Effector memory CD4-positive, alpha-beta T cell (primary cell): ENCODE data around the gene TRIP12.
A peak's percentile ranks its signal among the peaks of the same experiment; 100 is the strongest.
"Not testable (repeated sequence)": the region's sequence is repeated elsewhere in the genome, so short reads cannot be mapped to it uniquely, and the experiment has no call there.

Source experiments
- DNase-seq, 3 donors: peaks; one replicate each; pipeline ENCODE4 v3.0.0-alpha.2; 2020
- H3K27ac ChIP-seq: 2 replicates; pipeline ENCODE4 v1.7.0; 2013; ENCODE audit warnings: mild to moderate bottlenecking, low read length, moderate library complexity; ENCODE audit not compliant: insufficient read depth, poor library complexity, severe bottlenecking
- H3K27me3 ChIP-seq: replicated peaks from 2 replicates; pipeline ENCODE4 v1.7.0; 2013; ENCODE audit warnings: mild to moderate bottlenecking, low read length; ENCODE audit not compliant: insufficient read depth, control insufficient read depth, poor library complexity, severe bottlenecking
- H3K36me3 ChIP-seq: 2 replicates; pipeline ENCODE4 v1.7.0; 2013; ENCODE audit warnings: mild to moderate bottlenecking, low read length, moderate library complexity; ENCODE audit not compliant: control insufficient read depth, insufficient read depth
- H3K4me1 ChIP-seq: 2 replicates; pipeline ENCODE4 v1.7.0; 2013; ENCODE audit warnings: low read length, mild to moderate bottlenecking; ENCODE audit not compliant: control insufficient read depth, insufficient read depth, poor library complexity, severe bottlenecking
- H3K4me3 ChIP-seq: 2 replicates; pipeline ENCODE4 v1.7.0; 2013; ENCODE audit warnings: low read length, low read depth, mild to moderate bottlenecking; ENCODE audit not compliant: insufficient read depth, poor library complexity, severe bottlenecking
- H3K9me3 ChIP-seq: 2 replicates; pipeline ENCODE4 v1.7.0; 2013; ENCODE audit warnings: mild to moderate bottlenecking, low read length, moderate library complexity; ENCODE audit not compliant: control insufficient read depth

TRIP12 gene

GRCh38 chr2:229815342-229815741 lies 106.5 kb downstream of the TRIP12 start:
- no peak overlapping the region for H3K27ac ChIP-seq
- no peak for DNase-seq
- H3K27me3 ChIP-seq = no peaks in the 10 kb centered on the region
- no peaks in the 10 kb centered on the region for H3K9me3 ChIP-seq
- H3K36me3 ChIP-seq = peaks cover 43% of the 10 kb centered on the region
- no peak overlapping the region for H3K4me3 ChIP-seq
- no peaks in the 10 kb centered on the region for H3K4me1 ChIP-seq

- H3K27me3 ChIP-seq = no peaks in the 10 kb centered on the region
- H3K9me3 ChIP-seq = no peaks in the 10 kb centered on the region
- no peak for DNase-seq
- H3K4me3 ChIP-seq = no peak overlapping the region
- H3K4me1 ChIP-seq = no peaks in the 10 kb centered on the region
- H3K27ac ChIP-seq = no peak overlapping the region
- peaks cover 57% of the 10 kb centered on the region for H3K36me3 ChIP-seq
Measured at GRCh38 chr2:229810786-229811185, 111.0 kb downstream of the TRIP12 start.

GRCh38 chr2:229805559-229805958 lies 116.2 kb downstream of the TRIP12 start:
- no peak overlapping the region for H3K27ac ChIP-seq
- H3K4me3 ChIP-seq = no peak overlapping the region
- no peaks in the 10 kb centered on the region for H3K9me3 ChIP-seq
- no peaks in the 10 kb centered on the region for H3K27me3 ChIP-seq
- no peaks in the 10 kb centered on the region for H3K4me1 ChIP-seq
- H3K36me3 ChIP-seq = peaks cover 62% of the 10 kb centered on the region
- no peak for DNase-seq

- no peak for DNase-seq
- peaks cover 67% of the 10 kb centered on the region for H3K36me3 ChIP-seq
- no peaks in the 10 kb centered on the region for H3K4me1 ChIP-seq
- no peak overlapping the region for H3K4me3 ChIP-seq
- H3K27ac ChIP-seq = no peak overlapping the region
- H3K27me3 ChIP-seq = no peaks in the 10 kb centered on the region
- no peaks in the 10 kb centered on the region for H3K9me3 ChIP-seq
Measured at GRCh38 chr2:229802785-229803184, 119.0 kb downstream of the TRIP12 start.

- no peaks in the 10 kb centered on the region for H3K27me3 ChIP-seq
- no peak overlapping the region for H3K27ac ChIP-seq
- peaks cover 70% of the 10 kb centered on the region for H3K36me3 ChIP-seq
- H3K9me3 ChIP-seq = no peaks in the 10 kb centered on the region
- DNase-seq = peak; percentile 26 to 48 (median 35)
- no peak overlapping the region for H3K4me3 ChIP-seq
- H3K4me1 ChIP-seq = no peaks in the 10 kb centered on the region
Measured at GRCh38 chr2:229800997-229801754, 120.6 kb downstream of the TRIP12 start.

- Histone ChIP-seq H3K27ac (no peak overlapping the region), H3K36me3 (peaks cover 79% of the 10 kb centered on the region), H3K9me3 (no peaks in the 10 kb centered on the region), H3K4me3 (no peak overlapping the region), H3K27me3 (no peaks in the 10 kb centered on the region), H3K4me1 (no peaks in the 10 kb centered on the region)
- DNase-seq = no peak
Measured at GRCh38 chr2:229798446-229799155, 123.2 kb downstream of the TRIP12 start.

- no peaks in the 10 kb centered on the region for H3K9me3 ChIP-seq
- H3K36me3 ChIP-seq = peaks cover 86% of the 10 kb centered on the region
- no peak overlapping the region for H3K27ac ChIP-seq
- H3K27me3 ChIP-seq = no peaks in the 10 kb centered on the region
- DNase-seq = no peak
- H3K4me1 ChIP-seq = no peaks in the 10 kb centered on the region
- H3K4me3 ChIP-seq = no peak overlapping the region
Measured at GRCh38 chr2:229795058-229795457, 126.8 kb downstream of the TRIP12 start.

- DNase-seq = no peak
- no peak overlapping the region for H3K4me3 ChIP-seq
- no peaks in the 10 kb centered on the region for H3K4me1 ChIP-seq
- no peaks in the 10 kb centered on the region for H3K9me3 ChIP-seq
- no peak overlapping the region for H3K27ac ChIP-seq
- peaks cover 85% of the 10 kb centered on the region for H3K36me3 ChIP-seq
- H3K27me3 ChIP-seq = no peaks in the 10 kb centered on the region
Measured at GRCh38 chr2:229794636-229795035, 127.2 kb downstream of the TRIP12 start.

GRCh38 chr2:229786289-229786688 lies 135.5 kb downstream of the TRIP12 start:
- DNase-seq, H3K27ac ChIP-seq, H3K9me3 ChIP-seq, H3K4me1 ChIP-seq, H3K4me3 ChIP-seq, H3K27me3 ChIP-seq: not testable (repeated sequence)
- H3K36me3 ChIP-seq = peaks cover 50% of the 10 kb centered on the region

- Histone ChIP-seq H3K27ac (no peak overlapping the region), H3K27me3 (no peaks in the 10 kb centered on the region), H3K4me3 (no peak overlapping the region), H3K36me3 (peaks cover 40% of the 10 kb centered on the region), H3K9me3 (no peaks in the 10 kb centered on the region), H3K4me1 (no peaks in the 10 kb centered on the region)
- DNase-seq = no peak
Measured at GRCh38 chr2:229784791-229785190, 137.0 kb downstream of the TRIP12 start.
